ENCODE measurements around the gene SLC1A7. TPM values are rescaled to one million over a fixed set of nuclear protein-coding genes. Genes with fewer than 3 reads are reported as not detected.
A peak's percentile ranks its signal among the peaks of the same experiment; 100 is the strongest.

Gene SLC1A7
- total RNA-seq, 1 experiment from 2014 or later, result 0.31 TPM

DNA sequence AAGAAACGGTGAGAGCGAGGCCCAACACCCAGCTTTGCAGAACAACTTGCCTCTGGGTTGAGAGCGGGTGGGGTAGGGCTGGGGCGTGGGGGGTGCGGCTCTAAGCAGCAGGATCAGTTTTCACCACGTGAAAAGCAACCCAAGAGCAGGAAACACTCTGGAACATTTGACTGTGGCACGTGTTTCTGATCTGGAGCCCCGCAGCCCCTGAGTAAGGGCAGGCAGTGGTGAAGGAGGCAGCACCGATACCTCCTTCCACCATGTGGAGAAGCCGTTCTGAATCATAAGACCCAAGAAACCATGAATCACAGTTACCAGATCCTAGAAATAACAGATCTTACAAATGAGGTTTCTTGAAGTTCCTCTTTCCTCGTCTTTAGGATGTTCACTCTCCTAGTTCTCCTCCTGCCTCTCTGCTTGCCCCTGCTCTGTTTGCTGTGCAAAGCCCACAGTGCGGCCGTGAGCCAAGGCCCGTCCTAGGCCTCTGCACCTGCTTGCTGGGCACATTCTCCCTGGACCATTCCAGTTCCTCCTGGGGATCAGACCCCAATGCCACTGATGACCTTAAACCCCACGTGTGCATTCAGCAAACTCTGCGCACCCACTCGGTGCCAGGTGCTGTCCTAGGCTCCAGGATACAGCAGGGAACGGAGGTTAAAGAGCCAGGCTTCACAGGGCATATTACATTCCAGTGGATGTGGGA, 31.9 kb downstream of the SLC1A7 start:
- no peak for DNase-seq (ENCODE audit: low read depth, low spot score)
- BruUV-seq (replicated peaks), result no TSS peak
- Histone ChIP-seq H3K4me1 (ENCODE audit: control insufficient read depth, insufficient read depth, low read length) (peaks cover 32% of the 10 kb centered on the region), H3K9me3 (ENCODE audit: control insufficient read depth, insufficient read depth, low read depth, low read length) (no peaks in the 10 kb centered on the region), H3K27ac (ENCODE audit: low read length) (0 out of 2 replicates have a peak overlapping the region, but pooled peaks have one; percentile 19), H3K4me3 (ENCODE audit: low read depth in 2 of 2, low read length in 2 of 2) (no peak overlapping the region), H3K27me3 (ENCODE audit: control insufficient read depth, insufficient read depth, low read length) (no peaks in the 10 kb centered on the region), H3K36me3 (ENCODE audit: control insufficient read depth, insufficient read depth, low read length) (no peaks in the 10 kb centered on the region)
- intact Hi-C loops (cut with micrococcal nuclease; ENCODE audit: unreplicated experiment) (no loop called here), in situ Hi-C loops (cut with HindIII; ENCODE audit: low pct_unique_long_range_greater_than_20kb, low sequenced_read_pairs) (no loop called here)
- ATAC-seq, result no peak
- POLR2A ChIA-PET, result no interaction called here
- CTCF ChIA-PET, result no interaction called here
- no peak for TF ChIP-seq TCF7L2 (IDR thresholded peaks at IDR 0.05; ENCODE audit: low read depth, low read length)
- TF ChIP-seq SIN3A (IDR thresholded peaks at IDR 0.05; ENCODE audit: borderline replicate concordance, insufficient read depth, low read depth, low read length), result no peak
- TF ChIP-seq POLR2AphosphoS5 (IDR thresholded peaks at IDR 0.05; ENCODE audit: low read depth, low read length), result no peak
- TF ChIP-seq, protein P1, sequence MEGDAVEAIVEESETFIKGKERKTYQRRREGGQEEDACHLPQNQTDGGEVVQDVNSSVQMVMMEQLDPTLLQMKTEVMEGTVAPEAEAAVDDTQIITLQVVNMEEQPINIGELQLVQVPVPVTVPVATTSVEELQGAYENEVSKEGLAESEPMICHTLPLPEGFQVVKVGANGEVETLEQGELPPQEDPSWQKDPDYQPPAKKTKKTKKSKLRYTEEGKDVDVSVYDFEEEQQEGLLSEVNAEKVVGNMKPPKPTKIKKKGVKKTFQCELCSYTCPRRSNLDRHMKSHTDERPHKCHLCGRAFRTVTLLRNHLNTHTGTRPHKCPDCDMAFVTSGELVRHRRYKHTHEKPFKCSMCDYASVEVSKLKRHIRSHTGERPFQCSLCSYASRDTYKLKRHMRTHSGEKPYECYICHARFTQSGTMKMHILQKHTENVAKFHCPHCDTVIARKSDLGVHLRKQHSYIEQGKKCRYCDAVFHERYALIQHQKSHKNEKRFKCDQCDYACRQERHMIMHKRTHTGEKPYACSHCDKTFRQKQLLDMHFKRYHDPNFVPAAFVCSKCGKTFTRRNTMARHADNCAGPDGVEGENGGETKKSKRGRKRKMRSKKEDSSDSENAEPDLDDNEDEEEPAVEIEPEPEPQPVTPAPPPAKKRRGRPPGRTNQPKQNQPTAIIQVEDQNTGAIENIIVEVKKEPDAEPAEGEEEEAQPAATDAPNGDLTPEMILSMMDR (IDR thresholded peaks at IDR 0.05), result no peak
- TF ChIP-seq, protein P2, sequence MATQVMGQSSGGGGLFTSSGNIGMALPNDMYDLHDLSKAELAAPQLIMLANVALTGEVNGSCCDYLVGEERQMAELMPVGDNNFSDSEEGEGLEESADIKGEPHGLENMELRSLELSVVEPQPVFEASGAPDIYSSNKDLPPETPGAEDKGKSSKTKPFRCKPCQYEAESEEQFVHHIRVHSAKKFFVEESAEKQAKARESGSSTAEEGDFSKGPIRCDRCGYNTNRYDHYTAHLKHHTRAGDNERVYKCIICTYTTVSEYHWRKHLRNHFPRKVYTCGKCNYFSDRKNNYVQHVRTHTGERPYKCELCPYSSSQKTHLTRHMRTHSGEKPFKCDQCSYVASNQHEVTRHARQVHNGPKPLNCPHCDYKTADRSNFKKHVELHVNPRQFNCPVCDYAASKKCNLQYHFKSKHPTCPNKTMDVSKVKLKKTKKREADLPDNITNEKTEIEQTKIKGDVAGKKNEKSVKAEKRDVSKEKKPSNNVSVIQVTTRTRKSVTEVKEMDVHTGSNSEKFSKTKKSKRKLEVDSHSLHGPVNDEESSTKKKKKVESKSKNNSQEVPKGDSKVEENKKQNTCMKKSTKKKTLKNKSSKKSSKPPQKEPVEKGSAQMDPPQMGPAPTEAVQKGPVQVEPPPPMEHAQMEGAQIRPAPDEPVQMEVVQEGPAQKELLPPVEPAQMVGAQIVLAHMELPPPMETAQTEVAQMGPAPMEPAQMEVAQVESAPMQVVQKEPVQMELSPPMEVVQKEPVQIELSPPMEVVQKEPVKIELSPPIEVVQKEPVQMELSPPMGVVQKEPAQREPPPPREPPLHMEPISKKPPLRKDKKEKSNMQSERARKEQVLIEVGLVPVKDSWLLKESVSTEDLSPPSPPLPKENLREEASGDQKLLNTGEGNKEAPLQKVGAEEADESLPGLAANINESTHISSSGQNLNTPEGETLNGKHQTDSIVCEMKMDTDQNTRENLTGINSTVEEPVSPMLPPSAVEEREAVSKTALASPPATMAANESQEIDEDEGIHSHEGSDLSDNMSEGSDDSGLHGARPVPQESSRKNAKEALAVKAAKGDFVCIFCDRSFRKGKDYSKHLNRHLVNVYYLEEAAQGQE (IDR thresholded peaks at IDR 0.05; ENCODE audit: insufficient read depth in 1 of 2, low read depth in 2 of 2, low read length in 1 of 2), result no peak

DNA sequence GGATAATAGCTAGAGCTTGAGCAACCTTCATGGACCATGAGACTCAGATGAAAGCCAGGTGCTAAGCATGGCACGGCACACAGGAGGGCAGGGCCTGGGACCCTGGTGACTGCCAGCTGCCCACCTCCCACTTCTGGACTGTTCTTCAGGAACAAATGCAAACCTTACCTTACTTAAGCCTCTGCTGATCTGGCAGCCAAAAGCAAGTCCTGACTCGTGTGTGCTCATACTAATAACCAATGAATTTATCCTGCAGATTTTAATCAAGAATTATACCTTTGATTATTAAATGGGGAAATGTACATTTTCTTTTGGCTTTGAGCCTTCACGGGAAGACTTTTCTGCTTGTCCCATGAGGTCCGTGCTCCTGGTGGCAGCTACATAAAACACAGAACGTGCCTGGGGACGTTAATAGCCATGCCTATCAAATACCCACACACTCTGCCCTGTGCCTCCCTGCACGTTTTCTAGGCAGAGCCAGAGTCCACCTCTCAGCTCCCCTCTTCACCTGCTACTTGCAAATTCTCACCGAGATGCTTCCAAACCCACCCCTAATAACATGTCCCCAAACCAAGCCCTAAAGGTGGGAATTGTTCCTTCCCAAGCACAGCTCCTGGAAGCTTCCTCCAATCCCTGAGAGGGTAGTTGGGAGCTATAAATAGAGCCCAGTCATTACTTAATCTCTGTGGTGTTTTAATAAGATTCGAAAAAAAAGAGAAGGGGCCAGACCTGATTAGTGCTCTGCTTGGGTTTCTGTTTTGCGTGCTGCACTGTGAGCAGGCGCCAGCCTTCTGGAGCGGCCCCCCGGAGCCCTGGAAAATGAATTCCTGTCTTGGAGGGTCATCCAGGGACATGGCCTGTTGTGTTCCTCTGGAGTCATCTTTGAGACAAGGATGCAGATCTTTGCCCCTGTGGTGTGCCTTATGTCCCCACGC, 33.5 kb downstream of the SLC1A7 start:
- peak overlapping the region; percentile 45 for H3K27ac ChIP-seq (ENCODE audit: low read length)
- BruUV-seq (replicated peaks), result no TSS peak
- H3K4me3 ChIP-seq (ENCODE audit: low read depth in 2 of 2, low read length in 2 of 2), result no peak overlapping the region

More for the DNA sequence above, 33.5 kb downstream of the SLC1A7 start:
- TF ChIP-seq TCF7L2 (IDR thresholded peaks at IDR 0.05; ENCODE audit: low read depth, low read length) (no peak), POLR2AphosphoS5 (IDR thresholded peaks at IDR 0.05; ENCODE audit: low read depth, low read length) (no peak), SIN3A (IDR thresholded peaks at IDR 0.05; ENCODE audit: borderline replicate concordance, insufficient read depth, low read depth, low read length) (no peak)
- TF ChIP-seq, protein P2 (IDR thresholded peaks at IDR 0.05; ENCODE audit: insufficient read depth in 1 of 2, low read depth in 2 of 2, low read length in 1 of 2), result no peak
- TF ChIP-seq, protein P1 (IDR thresholded peaks at IDR 0.05), result no peak
- in situ Hi-C loops (cut with HindIII; ENCODE audit: low pct_unique_long_range_greater_than_20kb, low sequenced_read_pairs) (no loop called here), intact Hi-C loops (cut with micrococcal nuclease; ENCODE audit: unreplicated experiment) (no loop called here)
- Histone ChIP-seq H3K36me3 (ENCODE audit: control insufficient read depth, insufficient read depth, low read length) (no peaks in the 10 kb centered on the region), H3K9me3 (ENCODE audit: control insufficient read depth, insufficient read depth, low read depth, low read length) (no peaks in the 10 kb centered on the region), H3K27me3 (ENCODE audit: control insufficient read depth, insufficient read depth, low read length) (no peaks in the 10 kb centered on the region), H3K4me1 (ENCODE audit: control insufficient read depth, insufficient read depth, low read length) (peaks cover 25% of the 10 kb centered on the region)
- ChIA-PET POLR2A (no interaction called here), CTCF (interaction anchor here (0.5 kb wide), 1 partner anchor 13 kb away, joined by 4 read pairs; no protein-coding TSS in a partner anchor)
- ATAC-seq, result no peak
- DNase-seq (ENCODE audit: low read depth, low spot score), result no peak
